CD4-positive, alpha-beta T cell treated with Interleukin-17A for 1 hour (primary cell): ENCODE results near the gene PARP1.

Experiments used
- DNase-seq: peaks from one replicate; pipeline ENCODE4 v3.0.0-alpha.2; 2020

Gene PARP1

DNA sequence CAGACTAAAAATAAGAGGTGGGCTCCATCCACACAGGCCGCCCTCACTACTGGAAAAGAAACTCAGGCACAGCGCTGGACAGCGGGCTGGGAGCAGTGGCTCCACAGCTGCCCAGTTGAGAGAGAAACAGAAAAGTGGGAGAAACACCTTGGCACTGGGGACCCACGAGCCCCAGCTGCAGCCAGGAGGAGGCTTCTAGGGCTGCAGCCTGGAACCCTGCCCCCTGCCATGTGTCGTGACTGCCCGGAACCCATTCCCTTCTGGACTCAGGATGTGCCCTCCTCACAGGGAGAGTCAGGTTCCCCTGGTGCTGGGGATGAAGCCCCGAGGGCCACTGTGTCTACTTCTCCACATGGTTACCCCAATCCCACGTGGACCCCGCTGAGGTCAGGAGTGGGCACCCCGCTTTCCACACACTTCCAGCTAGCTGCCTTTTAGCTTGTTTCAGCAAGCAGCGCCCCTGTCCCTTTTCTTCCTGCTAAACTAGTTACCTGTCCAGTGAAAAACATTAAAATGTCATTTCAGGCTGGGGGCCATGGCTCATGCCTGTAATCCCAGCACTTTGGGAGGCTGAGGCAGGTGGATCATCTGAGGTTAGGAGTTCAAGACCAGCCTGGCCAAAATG lies 35.9 kb downstream of the PARP1 start:
- DNase-seq = no peak

DNA sequence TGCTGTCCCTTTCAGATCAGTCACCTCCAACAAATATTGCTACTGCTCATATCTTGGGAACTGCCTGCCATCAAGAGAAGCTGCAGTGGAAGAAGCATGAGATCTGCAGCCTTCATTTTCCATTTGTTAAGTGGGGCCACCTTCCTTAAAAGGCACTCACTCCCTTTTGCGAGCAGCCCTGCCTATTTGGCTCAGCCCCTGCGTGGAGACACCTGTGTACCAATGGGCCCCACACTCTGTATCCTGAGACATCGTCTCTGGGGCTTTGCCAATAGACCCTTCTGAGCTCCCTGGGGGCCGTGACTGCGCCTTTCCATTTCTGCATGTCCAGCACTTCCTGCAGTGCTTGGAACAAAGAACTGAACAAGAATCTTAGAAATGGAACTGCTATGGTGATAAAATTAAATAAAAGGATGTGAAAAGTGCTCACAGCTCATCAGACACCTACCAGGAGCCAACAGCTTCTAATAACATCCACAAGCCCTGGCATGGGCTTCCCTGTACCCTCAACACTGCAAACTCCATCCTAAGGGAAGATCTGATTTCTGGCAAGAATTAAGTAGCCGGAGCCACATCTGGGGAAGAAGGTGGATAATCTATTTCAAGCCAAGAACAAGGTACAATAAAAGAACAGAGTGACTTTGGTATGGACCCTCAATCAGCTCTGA lies 36.7 kb downstream of the PARP1 start:
- no peak for DNase-seq

DNA sequence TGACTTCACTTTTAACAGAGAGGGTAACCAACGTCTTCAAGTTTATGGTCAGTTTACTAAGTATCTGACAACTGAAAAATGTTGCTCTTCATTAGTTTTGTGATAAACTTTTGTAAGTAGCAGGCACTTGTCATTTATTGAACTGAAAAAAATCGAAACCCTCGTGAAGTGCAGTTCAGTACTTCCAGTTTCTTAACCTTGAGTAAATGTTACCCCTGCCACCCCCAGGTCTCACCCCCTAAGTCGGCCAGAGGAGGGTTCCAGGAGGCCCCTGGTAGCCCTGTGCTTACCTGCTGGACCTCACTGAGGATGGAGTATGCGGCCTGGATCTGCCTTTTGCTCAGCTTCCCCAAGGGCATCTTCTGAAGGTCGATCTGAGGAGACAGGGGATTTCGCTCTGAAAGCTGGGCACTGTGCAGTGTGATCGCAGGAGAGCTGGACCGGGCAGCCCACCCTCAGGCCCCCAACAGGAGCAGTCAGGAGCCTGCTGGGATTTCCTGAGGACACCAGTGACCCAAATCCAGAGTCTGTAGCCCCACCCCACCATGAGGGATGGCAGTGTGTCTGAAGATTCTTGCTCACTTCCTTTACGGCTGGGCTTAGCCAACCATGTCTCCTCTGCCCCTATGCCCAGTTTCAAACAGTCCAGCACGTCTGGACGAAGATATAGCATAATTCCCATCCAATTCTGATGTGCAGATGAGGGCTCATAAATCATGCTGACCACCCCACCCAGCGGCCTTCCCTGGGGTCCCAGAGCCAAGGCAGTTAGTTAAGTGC lies 37.6 kb downstream of the PARP1 start:
- no peak for DNase-seq

DNA sequence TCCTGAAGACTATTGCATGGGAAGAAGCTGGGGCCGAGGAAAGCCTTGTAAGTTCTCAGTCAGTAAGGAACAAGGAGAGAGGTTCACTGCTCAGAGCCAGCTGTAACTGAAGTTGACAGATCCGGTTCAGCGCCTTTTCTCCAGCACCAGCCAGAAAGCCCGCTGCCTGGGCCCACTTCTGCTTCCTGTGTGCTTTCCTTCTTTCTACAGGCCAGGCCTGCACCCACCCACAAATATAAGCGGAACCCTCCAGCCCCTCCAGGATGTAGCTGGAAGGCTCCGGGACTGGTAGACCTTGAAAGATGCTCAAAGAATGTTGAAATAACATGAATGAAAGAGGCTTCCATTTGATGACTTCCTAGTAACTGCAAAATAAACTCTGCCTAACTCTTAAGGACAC lies 38.8 kb downstream of the PARP1 start:
- DNase-seq = no peak

DNA sequence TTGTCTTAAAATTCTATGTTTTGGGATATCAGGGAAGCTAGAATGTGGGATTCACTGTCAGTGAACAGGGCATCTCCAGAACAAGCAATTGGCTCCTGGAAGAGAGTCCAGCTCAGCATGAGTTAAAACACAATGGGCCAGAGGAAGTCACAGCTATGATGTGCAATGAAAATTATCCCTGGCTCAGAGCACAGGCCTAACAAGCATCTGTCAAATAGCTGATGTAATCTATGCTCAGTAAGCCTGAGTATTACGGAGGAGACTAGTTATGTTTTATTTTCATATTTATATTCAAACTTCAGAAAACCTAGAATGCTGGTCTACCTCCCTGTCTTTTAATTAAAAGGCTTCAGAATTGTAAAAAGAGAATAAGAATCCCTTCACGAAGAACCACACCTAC lies 41.6 kb downstream of the PARP1 start:
- no peak for DNase-seq

DNA sequence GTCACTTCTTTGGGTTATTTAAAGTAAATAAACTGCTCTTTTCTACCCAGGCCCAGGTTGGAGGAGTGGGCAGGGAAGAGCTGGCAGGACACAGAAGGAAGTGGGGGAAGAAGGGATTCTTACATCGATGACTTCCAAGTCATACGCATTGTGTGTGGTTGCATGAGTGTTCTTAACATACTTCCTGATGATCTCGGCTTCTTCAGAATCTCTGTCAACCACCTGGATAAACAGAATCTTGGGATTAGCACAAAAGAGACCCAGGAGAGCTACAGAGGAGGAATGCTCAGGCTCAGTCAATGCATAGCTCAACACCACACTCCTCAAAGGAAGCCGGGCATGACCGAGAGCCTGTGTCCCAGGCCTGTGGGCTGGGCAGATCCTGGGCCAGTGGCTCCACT lies 42.1 kb downstream of the PARP1 start:
- no peak for DNase-seq

DNA sequence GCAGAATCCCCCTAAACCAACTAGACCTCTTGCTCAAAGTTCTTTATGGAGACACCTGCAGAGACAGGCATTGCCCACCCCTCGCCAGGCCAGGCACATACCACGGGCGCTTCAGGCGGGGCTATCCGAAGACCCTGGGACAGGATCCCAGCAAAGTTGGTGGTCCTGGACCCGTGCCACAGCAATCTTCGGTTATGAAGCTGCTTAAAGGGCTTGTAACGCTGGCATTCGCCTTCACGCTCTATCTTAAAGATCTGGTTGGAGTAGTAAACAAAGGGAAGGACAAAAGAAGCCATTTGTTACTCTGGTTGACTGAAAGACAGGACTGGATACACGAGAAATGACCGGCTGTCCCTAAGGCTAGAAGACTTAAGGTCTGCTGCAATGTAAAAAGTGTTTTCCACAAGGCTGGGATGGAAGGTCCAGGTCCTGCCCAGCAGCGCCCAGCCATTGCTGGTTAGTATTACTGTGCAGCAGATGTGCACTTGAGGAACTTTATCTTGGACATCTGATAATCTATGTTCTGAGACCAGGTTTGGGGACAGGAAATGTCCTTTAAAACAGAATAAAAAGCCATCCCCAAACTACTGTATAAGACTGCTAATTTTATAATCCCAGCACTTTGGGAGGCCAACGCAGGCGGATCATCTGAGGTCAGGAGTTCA lies 42.9 kb downstream of the PARP1 start:
- DNase-seq = no peak

DNA sequence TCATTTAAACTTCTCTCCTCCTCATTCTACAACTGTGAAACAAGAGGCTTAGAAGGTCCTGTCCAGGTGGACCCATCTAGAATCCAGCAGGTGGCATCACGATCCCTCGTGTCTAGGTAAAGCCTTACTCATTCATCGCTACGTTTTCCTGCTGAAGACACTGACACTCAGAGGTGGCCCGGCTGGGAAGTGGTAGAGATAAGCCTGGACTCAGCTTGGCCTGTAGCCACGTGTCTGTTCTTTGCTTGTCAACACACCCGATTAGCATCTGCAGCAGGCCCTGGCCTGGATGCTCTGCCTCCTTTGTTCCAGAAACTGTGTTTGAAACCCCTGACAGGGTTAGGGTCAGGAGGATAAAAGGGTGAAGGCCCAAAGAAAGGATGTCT lies 43.4 kb downstream of the PARP1 start:
- no peak for DNase-seq

DNA sequence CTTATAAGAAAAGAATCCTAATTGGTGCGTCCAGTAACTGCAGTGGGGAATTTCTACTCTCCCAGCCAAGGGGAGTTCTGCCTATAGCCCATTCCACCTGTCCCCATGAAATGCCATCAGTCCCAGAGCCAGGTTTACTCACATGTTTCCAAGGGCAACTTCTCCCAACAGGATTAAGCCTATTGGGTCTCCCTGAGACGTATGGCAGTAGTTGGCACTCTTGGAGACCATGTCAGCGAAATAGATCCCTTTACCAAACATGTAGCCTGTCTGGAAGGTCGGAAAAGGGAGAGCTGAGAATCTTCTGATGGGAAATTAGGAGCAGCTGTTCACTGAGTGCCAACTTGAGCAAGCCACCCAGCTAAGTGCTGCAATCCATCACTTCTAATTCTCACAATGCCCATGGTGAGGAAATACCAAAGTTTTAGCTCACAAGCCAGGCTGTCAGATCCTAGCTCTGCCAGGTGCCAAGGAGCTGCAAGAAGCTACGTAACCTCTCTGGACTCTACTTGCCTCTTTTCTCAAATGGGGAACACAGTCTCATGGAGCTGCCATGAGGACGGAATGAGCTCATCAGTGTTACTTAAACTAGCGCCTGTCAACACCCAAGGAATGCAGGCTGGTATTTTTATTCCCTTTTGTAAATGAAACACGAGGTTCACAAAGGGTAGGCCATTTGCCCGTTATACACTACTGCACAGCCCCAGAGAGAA lies 43.9 kb downstream of the PARP1 start:
- no peak for DNase-seq

DNA sequence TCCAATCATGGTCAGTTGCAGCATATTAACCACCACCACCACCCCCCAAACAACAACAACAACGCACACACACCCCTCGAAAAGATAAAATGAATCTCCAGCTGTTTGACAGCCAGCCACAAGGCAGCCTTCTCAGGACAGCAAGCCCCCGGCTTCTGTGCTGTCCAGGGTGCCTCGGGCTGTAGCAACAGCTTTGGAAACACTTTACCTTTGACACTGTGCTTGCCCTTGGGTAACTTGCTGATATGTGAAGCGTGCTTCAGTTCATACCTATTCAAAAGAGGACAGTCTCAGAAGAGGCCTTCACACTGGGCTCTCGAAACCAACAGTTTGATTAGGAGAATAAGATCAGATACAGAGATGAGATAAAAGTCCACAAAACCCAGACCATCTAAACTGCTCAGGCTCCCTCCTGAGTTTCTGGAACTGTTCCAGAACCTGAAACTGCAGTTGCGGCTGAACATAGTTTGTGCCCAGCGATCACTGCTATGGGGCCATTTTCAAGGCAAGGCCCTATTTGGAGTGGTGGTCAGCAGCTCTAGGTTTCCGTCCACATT lies 44.9 kb downstream of the PARP1 start:
- DNase-seq = no peak

DNA sequence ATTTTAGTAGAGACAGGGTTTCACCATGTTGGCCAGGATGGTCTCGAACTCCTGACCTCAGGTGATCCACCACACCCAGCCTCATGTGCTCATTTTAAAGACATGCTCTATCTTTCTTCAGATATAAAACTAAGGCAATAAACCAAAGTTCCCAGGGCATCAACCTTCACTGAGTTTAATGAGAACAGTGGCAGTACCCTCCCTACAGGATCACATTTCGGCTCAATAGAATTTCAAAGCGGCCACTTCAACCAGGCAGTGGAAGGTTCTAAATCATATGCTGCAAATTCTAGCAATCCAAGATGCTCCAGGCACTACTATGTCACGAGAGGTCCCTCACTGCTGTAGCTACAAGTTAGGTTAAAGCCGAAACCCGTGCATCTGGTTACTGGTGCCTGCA lies 45.5 kb downstream of the PARP1 start:
- no peak for DNase-seq

DNA sequence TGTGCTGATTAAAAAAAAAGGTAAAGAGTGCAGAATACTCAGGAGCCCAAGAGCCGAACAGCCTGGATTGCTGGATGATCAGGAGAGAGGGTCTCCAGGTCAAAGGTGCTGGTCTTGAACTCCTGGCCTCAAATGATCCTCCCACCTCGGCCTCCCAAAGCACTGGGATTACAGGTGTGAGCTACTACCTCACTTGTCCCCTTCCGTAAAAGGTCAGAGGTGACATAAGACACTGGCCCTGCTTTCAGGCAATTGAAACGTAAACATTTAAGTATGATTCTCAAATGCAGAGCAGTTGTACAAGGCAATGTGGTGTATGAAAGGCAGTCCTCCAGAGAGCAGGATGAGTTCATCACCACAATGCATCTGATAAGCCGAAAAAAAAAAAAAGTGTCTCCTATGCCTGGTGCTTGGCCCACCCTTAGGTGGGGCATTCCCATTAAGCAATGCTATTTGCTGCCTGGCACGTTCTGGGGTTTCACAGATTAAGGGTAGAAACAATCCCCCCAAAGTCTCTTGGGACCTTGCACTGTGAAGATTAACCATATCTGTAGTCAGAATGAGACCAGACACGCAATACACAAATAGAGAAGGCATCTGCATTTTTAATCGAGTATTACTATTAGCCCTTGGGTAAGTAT lies 47.7 kb downstream of the PARP1 start:
- no peak for DNase-seq

DNA sequence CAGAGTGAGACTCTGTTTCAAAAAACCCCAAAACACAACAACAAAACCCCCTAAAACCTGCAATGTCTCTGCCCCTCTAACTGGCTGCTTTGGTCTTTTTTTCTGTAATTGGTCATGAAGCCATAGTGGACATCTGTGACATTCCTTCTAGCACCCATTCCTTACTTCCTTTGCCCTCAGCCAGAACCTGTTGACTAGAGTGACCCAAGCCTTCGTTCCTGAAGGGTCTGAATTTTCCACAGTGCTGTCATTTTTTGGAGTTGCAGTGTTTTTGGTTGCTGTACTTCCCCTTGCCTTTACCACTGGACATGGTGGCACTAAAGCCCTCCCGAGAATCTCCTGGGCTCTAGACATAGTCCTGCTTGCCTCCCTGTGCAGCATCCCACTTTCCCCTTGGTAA lies 50.5 kb downstream of the PARP1 start:
- no peak for DNase-seq

DNA sequence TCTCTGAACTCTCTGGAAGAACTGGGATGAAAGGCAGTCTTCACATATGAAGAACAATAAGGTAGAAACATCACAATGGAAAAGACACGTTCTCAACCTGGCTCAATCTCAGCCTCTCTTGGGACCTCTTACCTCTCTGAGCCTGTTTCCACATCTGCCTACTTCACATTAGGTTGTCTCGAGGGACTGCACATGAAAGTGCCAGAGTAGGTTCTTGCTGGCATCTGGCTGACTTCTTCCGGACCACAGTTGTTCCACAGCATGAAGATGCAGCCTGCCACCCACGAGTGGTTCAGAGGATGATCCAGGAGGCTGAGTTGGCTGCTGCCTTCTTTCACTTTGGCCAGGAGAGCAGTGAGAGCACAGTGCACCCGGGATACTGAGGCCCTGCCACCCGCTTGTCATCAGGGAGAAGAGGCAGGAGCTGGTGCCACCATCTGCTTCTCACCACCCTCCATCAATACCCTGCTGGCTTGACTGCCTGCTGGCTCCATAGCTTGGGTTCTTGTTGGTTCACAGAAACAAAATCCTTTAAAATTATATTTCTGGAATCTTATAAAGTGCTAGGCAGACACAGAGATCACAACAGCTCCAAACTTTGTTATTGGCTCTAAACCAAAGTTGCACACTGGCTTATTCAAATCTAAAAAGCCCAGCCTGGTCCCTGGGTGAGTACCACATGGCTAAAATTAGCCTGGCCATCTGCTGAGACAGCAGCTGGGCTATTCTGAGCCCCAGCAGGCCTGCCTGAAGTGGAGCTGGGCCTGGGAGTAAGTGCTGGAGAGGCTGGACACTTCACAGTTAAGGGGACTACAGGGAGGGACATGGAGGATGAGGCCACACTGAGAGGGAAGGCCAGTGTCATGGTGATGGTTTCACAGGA lies 52.0 kb downstream of the PARP1 start:
- no peak for DNase-seq

DNA sequence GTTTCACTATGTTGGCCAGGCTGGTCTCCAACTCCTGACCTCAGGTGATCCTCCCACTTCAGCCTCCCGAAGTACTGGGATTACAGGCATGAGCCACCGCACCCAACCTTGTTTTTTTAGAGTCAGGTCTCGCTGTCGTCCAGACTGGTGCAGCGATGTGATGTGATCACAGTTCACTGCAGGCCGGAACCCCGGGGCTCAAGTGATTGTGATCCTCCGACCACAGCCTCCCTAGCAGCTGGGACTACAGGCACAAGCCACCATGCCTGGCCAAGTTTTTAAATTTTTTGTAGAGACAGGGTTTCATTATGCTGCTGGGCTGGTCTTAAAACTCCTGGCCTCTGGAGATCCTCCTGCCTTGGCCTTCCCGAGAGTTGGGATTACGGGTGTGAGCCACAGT lies 52.9 kb downstream of the PARP1 start:
- DNase-seq = no peak

DNA sequence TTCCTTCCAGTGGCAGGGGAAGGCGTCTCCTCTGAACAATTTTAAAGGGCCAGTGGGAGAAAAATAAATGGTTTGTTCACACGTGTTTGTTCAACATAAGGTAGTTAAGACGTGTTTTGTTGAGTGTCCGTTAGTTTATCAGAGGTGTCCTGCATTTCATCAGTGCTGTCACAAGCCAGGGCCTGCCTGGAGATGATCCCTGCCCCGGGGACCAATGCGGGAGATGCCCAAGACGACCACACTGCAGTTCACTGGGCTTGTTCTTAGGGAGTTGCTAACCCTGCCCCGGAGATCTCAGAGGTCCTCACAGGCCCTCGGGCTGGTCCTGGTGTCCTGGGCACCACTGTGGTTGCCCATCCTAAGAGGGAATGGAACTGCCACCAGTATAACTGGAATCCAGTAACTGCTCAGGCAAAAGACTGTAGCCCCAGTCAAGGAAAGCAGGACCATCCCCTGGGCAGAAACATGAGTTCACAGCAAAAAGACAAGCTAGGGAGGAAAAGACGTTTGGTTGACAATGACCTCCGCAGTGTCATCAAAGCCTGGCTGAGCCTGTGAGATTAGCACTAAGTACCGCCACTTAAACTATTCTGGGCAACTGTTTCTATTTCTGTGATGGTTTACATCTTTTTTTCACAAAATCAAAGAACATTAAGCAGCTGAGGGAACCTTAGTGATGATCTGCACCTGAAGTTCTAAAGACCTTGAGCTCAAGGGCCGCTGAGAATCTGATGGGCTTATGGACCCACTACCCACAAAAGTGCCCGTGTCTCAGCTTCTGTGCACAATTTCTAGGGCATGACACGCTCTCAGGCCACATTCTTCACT lies 54.0 kb downstream of the PARP1 start:
- no peak for DNase-seq

DNA sequence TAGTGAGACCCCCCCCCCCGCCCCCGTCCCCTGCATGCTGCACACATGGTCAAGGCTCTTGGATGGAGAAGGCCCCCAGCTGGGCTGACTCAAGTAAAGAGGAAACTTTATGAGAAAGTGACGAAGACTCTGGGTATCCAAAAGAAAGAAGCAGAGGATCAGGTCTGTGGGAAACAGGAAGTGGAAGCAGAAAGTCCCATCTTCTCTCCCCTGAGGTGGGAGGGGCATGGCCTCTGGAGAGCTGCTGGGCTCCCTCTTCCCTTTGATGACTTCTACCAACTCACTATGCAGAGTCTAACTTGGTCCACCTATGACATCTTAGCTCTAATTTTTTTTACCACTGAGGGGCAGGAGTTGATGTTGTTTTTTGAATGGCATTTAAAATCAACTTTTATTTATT lies 56.2 kb downstream of the PARP1 start:
- DNase-seq = no peak

DNA sequence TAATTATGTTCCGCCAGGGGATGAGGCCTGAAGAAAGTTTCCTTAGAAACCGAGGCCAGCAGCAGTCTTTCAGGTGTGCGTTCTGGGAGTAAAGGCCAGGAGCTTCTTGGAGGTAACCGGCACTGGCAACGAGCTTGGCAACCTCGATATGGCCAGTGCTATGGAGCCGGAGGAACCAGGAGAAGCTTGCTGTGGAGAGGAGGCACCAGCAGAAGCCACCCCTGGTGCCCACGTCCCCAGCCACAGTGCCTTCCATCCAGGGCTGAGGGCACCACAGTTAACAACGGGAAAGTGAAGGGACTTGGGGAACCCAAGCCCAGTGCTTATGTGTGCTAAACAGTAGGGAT lies 57.4 kb downstream of the PARP1 start:
- no peak for DNase-seq

DNA sequence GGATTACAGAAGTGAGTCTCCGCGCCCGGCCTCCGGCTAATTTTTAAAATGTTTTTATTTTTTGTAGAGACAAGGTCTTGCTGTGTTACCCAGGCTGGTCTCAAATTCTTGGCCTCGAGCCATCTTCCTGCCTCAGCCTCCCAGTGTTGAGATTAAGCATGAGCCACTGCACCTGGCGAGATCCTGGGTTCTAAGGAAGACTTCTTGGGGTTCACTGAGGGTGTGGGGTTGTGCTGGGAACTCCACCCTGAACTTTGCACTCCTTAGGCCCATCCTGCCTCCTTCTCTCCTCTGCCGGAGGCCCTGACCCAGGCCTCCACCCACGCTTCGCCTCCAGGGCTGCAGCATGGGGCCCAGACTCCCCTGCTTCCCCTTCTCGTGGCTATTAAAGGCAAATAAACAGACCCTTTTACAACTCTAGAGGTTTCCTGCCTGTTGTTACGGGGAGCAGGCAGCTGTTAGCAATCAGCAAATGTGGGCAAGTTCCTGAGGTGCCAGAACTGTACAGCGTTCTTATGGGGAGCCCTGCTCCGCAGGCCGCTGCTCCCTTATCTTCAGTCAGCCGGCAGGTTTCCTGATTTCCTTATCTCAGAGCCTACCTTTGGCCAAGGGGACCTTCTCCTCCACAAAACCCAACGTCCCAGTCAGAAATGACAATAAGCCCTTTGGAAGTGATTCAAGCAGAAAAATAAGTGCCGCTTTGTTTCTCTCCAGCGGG lies 57.9 kb downstream of the PARP1 start:
- no peak for DNase-seq

DNA sequence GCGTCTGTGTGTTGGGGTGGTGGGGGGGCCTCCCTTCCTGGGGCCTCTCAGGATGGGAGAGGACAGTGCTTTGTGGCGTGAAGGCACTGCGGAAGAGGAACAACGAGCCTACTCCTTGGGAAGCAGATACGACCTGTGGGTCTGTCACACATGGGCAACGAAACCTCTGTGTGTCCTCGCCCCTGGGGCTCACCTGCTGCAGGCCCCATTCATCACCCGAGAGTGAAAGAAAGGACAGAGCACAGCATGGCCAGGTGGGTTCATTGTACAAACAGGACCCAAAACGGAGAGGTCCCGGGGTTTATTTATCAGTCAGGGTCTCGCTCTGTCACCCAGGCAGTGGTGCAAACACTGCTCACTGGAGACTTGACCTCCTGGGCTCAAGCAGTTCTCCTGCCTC lies 58.8 kb downstream of the PARP1 start:
- no peak for DNase-seq
